GM20431 (cell line): ENCODE results near the gene FAM234A.
"Not testable (repeated sequence)": the region's sequence is repeated elsewhere in the genome, so short reads cannot be mapped to it uniquely, and the experiment has no call there.

Experiments used
- in situ Hi-C: fragments of 300-500 bp; cut with MseI, MboI; formaldehyde crosslinking; loops from one replicate; pipeline ENCODE4 v1.15.0; 2020; ENCODE audit warnings: low sequenced_read_pairs; ENCODE audit not compliant: unreplicated experiment

FAM234A gene, protein sequence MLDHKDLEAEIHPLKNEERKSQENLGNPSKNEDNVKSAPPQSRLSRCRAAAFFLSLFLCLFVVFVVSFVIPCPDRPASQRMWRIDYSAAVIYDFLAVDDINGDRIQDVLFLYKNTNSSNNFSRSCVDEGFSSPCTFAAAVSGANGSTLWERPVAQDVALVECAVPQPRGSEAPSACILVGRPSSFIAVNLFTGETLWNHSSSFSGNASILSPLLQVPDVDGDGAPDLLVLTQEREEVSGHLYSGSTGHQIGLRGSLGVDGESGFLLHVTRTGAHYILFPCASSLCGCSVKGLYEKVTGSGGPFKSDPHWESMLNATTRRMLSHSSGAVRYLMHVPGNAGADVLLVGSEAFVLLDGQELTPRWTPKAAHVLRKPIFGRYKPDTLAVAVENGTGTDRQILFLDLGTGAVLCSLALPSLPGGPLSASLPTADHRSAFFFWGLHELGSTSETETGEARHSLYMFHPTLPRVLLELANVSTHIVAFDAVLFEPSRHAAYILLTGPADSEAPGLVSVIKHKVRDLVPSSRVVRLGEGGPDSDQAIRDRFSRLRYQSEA

DNA sequence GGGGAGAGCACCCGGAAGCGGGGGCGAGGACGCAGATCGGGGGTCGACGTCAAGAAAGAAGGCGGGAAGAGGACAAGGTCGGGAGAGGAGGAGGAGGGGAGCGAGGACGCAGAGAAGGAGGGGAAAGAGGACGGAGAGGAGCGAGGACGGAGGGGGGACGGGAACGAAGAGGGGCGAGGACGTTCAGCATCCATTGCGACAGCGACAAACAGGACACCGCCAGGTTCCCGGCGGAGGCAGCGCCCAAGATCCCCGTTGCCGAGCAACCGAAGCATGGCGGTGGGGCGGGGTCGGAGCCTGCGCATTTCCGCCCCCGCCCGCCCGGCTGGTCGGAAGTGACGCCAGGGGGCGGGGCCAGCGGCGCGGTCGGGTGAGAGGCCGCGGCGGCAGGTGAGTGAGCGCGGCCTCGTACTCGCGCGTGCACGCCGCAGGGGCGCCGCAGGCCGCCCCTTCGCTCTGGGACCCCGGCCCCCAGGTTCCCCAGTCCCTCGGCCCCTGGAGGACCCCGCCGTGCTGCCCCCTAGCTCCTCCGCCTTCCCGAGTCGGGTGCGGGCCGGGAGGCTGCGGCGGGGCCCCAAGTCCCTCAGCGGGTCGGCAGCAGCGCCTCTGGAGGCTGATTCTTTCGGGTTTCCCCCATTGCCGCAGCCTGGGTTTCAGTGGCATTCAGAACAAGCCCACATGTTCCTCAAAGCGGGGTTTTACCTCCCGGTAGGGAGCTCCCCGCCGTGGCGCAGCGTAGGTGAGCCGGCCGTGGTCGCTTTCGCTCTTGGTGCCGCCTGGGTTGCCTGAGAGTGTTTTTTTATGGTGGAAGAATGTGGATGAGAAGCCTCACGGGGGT, at the start of gene FAM234A:
Gene FAM234A, plus strand, starts transcription at position 354 of the 838 bp plus-strand sequence. CDS start 19,593 bp downstream, outside the sequence.
- in situ Hi-C loops = no loop called here

GRCh38 chr16:185213-185612, 49.4 kb upstream of the FAM234A start:
- in situ Hi-C loops = no loop called here

DNA sequence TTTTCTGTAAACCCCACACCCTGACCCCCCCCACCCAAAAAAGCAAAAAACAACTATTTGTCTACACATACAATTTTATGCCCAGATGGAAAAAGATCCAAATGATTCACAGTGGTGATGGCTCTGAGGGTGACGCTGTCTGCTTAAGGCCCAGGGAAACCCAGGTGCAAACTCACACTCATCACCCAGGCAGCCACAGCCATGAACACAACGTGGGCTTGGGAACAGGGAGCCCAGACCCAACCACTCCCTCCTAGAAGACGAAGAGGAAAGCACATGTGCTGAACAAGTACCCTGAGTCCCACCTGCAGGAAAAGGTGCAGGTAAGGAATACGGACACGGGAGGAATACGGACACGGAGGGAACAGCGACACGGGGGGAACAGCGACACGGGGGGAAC, 48.9 kb upstream of the FAM234A start:
- in situ Hi-C loops = no loop called here

DNA sequence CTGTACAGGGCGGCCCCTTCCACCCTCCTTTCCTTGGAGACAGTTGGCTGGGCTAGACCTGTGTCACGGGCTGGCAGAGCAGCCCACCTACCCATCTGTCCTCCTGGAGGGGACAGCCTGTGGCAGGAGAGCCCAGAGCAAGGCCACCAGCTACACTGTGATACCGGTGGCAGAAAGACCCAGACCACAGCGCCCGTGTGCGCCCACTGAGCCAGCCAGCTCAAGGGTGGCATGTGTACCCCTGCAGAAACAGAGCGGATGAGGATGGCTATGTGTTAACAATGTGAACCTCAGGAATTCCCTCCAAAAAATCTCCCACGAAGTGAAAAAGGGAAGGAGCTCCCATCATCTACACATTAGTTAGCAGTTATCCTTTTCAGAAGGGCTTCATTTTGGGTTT, 47.3 kb upstream of the FAM234A start:
- in situ Hi-C loops = no loop called here

- in situ Hi-C loops = no loop called here
Observed at GRCh38 chr16:188674-189073, 45.9 kb upstream of the FAM234A start.

DNA sequence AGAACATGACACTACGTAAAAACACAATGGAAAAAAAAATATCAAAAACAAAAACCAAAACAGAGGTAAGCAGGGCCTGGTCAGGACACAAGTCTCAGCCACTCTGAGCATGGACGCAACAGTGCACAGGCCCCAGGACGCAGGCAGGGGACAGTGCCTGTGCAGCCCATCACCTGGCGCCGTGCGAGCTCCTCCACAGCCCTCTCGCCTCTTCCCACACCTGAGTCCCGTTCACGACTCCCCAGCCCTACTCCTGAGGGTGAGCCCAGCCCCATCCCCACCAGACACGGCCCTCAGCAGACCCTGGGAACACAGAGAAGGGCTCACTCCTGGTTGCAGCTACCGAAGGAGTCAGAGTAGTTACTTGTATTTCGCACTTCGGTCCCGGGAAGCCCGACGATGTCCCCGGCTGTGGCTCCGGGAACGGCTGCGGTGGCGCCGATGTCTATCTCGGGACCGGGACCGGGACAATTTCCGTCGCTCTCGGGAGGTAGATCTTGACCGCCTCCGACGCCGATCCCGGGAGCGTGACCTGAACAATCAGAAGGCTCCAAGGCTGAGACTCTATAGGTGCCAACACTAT, 44.9 kb upstream of the FAM234A start:
- in situ Hi-C loops = no loop called here

GRCh38 chr16:191831-192230, 42.8 kb upstream of the FAM234A start:
- in situ Hi-C loops = no loop called here

- in situ Hi-C loops = no loop called here
Observed at GRCh38 chr16:192686-193085, 41.9 kb upstream of the FAM234A start.

DNA sequence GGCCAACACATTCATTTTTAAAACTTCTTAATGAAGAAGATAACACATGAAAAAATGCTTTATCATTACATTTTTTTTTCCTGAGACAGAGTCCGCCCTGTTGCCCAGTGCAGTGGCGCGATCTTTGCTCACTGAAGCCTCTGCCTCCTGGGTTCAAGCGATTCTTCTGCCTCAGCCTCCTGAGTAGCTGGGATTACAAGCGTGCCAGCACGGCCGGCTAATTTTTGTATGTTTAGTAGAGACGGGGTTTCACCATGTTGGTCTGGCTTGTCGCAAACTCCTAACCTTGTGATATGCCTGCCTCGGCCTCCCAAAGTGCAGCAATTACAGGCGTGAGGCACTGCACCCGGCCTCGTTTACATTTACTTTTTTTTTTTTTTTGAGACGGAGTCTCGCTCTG, 41.2 kb upstream of the FAM234A start:
- in situ Hi-C loops = no loop called here

DNA sequence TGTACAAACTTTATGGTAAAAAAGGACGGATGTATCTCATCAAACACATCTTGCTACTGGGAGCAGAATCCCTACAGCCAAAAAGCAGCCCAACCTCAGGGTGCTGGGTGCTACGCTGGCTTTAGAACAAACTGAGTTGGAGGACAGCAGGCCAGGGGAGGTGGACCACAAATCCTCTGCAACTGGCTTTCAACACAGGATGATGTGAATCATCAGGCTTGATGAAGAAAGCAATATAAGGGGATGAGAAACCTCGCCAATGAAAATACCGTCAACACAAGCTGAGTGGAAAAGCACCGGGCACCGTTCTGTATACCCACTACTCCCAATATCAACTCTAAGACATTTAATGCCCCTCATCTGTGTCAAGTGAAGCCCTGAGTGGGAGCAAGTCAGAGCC, 40.1 kb upstream of the FAM234A start:
- in situ Hi-C loops = no loop called here

DNA sequence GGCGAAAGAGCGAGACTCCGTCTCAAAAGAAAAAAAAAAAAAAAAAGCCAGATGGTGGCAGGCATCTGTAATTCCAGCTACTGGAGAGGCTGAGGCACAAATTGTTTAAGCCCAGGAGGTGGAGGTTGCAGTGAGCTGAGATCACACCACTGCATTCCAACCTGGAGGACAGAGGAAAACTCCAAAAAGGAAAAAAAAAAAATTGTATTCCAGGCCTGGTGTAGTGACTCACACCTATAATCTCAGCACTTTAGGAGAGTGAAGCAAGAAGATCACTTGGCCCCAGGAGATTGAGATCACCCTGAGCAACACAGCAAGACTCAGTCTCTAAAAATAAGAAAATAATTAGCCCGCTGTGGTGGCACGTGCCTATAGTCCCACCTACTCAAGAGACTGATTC, 34.2 kb upstream of the FAM234A start:
- in situ Hi-C loops = no loop called here

DNA sequence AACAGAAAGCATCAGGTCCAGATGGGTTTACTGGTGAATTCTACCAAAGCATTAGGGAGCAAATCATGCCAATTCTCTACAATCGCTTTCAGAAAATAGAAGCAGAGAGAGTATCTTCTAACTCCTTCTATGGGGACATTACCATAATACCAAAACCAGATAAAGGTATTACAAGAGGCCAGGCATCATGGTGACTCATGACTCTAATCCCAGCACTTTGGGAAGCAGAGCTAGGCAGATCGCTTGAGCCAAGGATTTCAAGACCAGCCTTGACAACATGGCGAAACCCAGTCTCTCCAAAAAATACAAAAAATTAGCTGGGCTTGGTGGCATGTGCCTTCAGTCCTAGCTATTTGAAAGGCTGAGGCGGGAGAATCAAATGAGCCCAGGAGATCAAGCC, 31.4 kb upstream of the FAM234A start:
- in situ Hi-C loops = no loop called here

GRCh38 chr16:204046-204445, 30.6 kb upstream of the FAM234A start:
- in situ Hi-C loops = not testable (repeated sequence)

- in situ Hi-C loops = not testable (repeated sequence)
Observed at GRCh38 chr16:209359-209758, 25.3 kb upstream of the FAM234A start.

DNA sequence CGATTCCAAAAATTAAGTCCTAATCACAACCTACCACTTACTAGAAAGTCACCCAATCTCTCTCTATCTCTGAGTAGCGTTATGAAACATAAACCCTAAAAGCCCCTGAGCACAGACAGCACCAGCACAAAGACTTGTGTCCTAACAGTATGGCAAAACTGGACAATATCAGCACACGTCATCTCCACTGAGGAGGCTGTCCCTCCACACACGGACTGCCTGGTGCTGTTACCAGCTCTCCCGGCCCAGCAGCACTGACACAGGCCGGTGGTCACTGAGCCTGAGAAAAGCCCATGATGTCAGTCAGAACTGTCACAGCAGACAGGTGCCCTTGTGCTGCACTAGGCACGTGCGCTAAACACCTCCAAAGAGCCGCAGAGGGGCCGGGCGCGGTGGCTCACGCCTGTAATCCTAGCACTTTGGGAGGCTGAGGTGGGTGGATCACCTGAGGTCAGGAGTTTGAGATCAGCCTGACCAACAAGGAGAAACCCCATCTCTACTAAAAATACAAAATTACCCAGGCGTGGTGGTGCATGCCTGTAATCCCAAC, 22.9 kb upstream of the FAM234A start:
- in situ Hi-C loops = not testable (repeated sequence)

- in situ Hi-C loops = no loop called here
Observed at GRCh38 chr16:212999-213398, 21.6 kb upstream of the FAM234A start.

GRCh38 chr16:220021-220420, 14.6 kb upstream of the FAM234A start:
- in situ Hi-C loops = no loop called here

GRCh38 chr16:228151-228851, 6.3 kb upstream of the FAM234A start:
- in situ Hi-C loops = no loop called here

DNA sequence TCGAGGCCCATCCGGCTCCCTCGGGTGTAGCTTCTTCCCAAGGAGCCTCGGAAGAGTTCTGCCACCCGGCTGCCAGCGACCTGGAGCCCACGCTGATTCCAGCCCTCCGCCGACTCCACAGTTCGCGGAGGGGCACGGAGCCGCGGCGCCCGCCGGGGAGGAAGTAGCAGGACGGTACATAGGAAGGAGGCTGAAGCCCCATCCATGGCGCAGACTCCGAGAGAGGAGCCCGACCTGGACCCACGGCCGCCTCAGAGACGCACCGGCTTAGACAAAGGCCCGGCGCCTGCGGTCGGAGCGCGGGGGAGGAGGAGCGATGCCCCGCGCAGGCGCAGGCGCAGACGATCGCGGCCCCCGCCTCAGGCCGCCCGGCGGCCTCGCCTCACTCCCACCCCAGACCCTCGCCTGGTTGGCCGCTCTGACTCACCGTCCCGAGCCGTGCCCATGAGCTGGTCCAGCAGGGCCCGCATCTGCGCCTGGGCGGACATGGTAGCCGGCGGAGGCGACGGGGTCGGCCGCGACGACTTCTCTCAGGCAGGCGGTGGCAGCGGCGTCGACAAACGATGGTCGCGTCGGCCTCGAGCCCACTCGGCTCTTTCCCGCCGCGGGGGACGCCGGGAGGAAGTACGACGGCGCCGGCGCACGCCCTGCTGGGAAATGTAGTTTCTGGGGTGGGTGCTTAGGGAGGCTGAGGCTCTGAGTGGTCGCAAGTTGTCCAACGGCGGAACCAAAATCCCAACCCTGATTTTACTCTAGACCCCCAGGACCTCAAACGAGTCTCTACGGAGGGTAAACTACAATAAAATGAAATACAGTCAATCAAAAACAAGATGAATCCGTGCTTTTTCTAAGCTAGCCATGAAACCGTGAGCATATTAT, 5.5 kb upstream of the FAM234A start, which contains the start of gene LUC7L:
Gene LUC7L, minus strand, starts transcription at position 598 of the 879 bp plus-strand sequence. Its CDS starts 110 bp downstream, at position 488.
- in situ Hi-C loops = no loop called here
